ENCODE results near the gene B3GNT9.

Gene B3GNT9

DNA sequence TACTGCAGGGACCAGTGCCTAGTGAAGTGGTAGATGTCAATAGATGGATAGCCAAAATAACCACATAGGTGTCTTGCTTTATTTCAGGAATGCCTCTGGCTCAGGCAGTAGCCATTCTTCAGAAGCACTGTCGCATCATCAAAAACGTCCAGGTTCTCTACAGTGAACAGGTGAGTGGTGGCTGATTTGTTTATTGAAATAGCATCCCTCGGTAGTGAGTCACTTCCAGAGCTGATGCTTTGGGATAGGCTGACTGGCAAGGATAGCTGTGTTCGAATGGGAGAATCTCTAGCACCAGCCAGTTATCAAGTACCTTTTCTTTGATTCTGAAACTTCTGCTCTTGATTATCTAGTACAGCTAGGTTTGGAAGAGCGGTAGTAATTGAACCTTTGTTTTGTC, 30.8 kb downstream of the B3GNT9 start:
- Histone ChIP-seq H3K9ac (ENCODE audit: low read depth, low read length) (no peak overlapping the region), H3K9me3 (ENCODE audit: insufficient read depth, low read length, severe bottlenecking) (no peaks in the 10 kb centered on the region), H3K36me3 (ENCODE audit: insufficient read depth, low read length) (peaks cover 43% of the 10 kb centered on the region), H3K4me1 (ENCODE audit: insufficient read depth, low read length) (no peaks in the 10 kb centered on the region), H3K27me3 (ENCODE audit: insufficient read depth, low read length, poor library complexity) (no peaks in the 10 kb centered on the region), H3K79me2 (ENCODE audit: insufficient read depth, low read length) (peaks cover 46% of the 10 kb centered on the region), H3K4me3 (ENCODE audit: low read depth in 1 of 2, low read length in 2 of 2) (no peak overlapping the region), H2AFZ (ENCODE audit: low read depth, low read length) (no peak overlapping the region), H3K27ac (ENCODE audit: low read length) (no peak overlapping the region), H3K4me2 (ENCODE audit: insufficient read depth, low read length) (no peak overlapping the region), H4K20me1 (ENCODE audit: insufficient read depth, low read length) (peaks cover 9% of the 10 kb centered on the region; the same call in 1 of the 2 replicates)
- no peak for ATAC-seq (ENCODE audit: insufficient read depth, low read depth)
- DNase-seq: no peak
- TF ChIP-seq, protein P1, sequence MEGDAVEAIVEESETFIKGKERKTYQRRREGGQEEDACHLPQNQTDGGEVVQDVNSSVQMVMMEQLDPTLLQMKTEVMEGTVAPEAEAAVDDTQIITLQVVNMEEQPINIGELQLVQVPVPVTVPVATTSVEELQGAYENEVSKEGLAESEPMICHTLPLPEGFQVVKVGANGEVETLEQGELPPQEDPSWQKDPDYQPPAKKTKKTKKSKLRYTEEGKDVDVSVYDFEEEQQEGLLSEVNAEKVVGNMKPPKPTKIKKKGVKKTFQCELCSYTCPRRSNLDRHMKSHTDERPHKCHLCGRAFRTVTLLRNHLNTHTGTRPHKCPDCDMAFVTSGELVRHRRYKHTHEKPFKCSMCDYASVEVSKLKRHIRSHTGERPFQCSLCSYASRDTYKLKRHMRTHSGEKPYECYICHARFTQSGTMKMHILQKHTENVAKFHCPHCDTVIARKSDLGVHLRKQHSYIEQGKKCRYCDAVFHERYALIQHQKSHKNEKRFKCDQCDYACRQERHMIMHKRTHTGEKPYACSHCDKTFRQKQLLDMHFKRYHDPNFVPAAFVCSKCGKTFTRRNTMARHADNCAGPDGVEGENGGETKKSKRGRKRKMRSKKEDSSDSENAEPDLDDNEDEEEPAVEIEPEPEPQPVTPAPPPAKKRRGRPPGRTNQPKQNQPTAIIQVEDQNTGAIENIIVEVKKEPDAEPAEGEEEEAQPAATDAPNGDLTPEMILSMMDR (IDR thresholded peaks at IDR 0.05; ENCODE audit: borderline replicate concordance, extremely low read depth, low read length, poor library complexity, severe bottlenecking): no peak

DNA sequence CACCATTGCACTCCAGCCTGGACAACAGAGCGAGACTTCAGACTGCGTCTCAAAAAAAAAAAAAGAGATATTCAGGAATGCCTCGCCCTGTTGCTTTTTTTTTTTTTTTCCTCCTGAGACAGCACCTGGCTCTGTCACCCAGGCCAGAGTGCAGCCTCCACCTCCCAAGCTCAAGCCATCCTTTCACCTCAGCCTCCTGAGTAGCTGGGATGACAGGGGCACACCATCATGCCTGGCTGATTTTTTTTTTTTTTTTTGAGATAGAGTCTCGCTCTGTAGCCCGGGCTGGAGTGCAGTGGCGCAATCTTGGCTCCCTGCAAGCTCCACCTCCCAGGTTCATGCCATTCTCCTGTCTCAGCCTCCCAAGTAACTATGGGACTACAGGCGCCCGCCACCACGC, 33.1 kb downstream of the B3GNT9 start:
- H3K27ac ChIP-seq (ENCODE audit: low read length): no peak overlapping the region
- H3K4me2 ChIP-seq (ENCODE audit: insufficient read depth, low read length): no peak overlapping the region
- no peak overlapping the region for H3K4me3 ChIP-seq (ENCODE audit: low read depth in 1 of 2, low read length in 2 of 2)
- H3K27me3 ChIP-seq (ENCODE audit: insufficient read depth, low read length, poor library complexity): no peaks in the 10 kb centered on the region
- H3K79me2 ChIP-seq (ENCODE audit: insufficient read depth, low read length): peaks cover 65% of the 10 kb centered on the region
- no peaks in the 10 kb centered on the region for H3K9me3 ChIP-seq (ENCODE audit: insufficient read depth, low read length, severe bottlenecking)
- no peak overlapping the region for H2AFZ ChIP-seq (ENCODE audit: low read depth, low read length)
- ATAC-seq (ENCODE audit: insufficient read depth, low read depth) (no peak), DNase-seq (no peak)
- H4K20me1 ChIP-seq (ENCODE audit: insufficient read depth, low read length): peaks cover 17% of the 10 kb centered on the region; the same call in 1 of the 2 replicates
- H3K36me3 ChIP-seq (ENCODE audit: insufficient read depth, low read length): peaks cover 36% of the 10 kb centered on the region
- TF ChIP-seq EZH2 (IDR thresholded peaks at IDR 0.05; ENCODE audit: borderline replicate concordance, low read depth, low read length, severe bottlenecking): no peak
- TF ChIP-seq, protein P1 (IDR thresholded peaks at IDR 0.05; ENCODE audit: borderline replicate concordance, extremely low read depth, low read length, poor library complexity, severe bottlenecking): no peak
- H3K9ac ChIP-seq (ENCODE audit: low read depth, low read length): no peak overlapping the region
- H3K4me1 ChIP-seq (ENCODE audit: insufficient read depth, low read length): peaks cover 2% of the 10 kb centered on the region

DNA sequence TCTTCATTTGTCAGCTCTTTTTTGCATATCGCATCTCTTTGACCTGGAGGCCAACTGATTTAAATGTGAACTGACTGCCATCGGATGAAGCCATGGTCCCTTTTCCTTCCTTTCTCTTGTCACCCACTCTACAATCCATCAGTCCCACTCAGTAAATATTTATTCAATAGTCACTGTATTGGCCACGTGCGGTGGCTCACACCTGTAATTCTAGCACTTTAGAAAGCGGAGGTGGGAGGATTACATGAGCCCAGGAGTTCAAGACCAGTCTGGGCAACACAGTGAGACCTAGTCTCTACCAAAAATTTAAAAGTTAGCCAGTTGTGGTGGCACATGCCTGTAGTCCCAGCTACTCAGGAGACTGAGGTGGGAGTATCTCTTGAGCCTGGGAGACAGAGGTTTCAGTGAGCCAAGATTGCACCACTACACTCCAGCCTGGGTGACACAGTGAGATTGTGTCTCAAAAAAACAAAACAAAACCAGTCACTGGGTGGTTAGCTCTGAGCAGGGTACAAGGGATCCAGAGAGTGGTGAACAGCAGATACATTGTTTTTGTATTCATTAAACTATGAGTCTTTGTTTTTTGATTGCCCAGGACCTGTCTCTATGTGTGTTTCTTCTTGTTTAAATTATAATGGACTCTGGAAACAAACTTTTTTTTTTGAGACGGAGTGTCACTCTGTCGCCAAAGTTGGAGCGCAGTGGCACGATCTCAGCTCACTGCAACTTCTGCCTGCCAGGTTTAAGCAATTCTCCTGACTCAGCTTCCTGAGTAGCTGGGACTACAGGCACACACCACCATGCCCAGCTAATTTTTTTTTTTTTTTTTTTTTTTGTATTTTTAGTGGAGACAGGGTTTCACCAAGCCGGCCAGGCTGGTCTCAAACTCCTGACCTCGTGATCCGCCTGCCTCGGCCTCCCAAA, 34.1 kb downstream of the B3GNT9 start:
- no peak overlapping the region for H3K27ac ChIP-seq (ENCODE audit: low read length)
- no peaks in the 10 kb centered on the region for H3K9me3 ChIP-seq (ENCODE audit: insufficient read depth, low read length, severe bottlenecking)
- H3K4me2 ChIP-seq (ENCODE audit: insufficient read depth, low read length): no peak overlapping the region
- H3K27me3 ChIP-seq (ENCODE audit: insufficient read depth, low read length, poor library complexity): no peaks in the 10 kb centered on the region
- no peak overlapping the region for H3K4me3 ChIP-seq (ENCODE audit: low read depth in 1 of 2, low read length in 2 of 2)
- H3K4me1 ChIP-seq (ENCODE audit: insufficient read depth, low read length): peaks cover 12% of the 10 kb centered on the region
- peaks cover 19% of the 10 kb centered on the region; the same call in 1 of the 2 replicates for H4K20me1 ChIP-seq (ENCODE audit: insufficient read depth, low read length)
- H3K9ac ChIP-seq (ENCODE audit: low read depth, low read length): no peak overlapping the region
- H3K79me2 ChIP-seq (ENCODE audit: insufficient read depth, low read length): peaks cover 76% of the 10 kb centered on the region
- H2AFZ ChIP-seq (ENCODE audit: low read depth, low read length): no peak overlapping the region
- H3K36me3 ChIP-seq (ENCODE audit: insufficient read depth, low read length): peaks cover 26% of the 10 kb centered on the region
- no peak for DNase-seq
- TF ChIP-seq EZH2 (IDR thresholded peaks at IDR 0.05; ENCODE audit: borderline replicate concordance, low read depth, low read length, severe bottlenecking): no peak
- TF ChIP-seq, protein P1 (IDR thresholded peaks at IDR 0.05; ENCODE audit: borderline replicate concordance, extremely low read depth, low read length, poor library complexity, severe bottlenecking): no peak
- no peak for ATAC-seq (ENCODE audit: insufficient read depth, low read depth)
